IMR-90 (cell line): ENCODE measurements around the gene HMHB1. TPM values are rescaled to one million over a fixed set of nuclear protein-coding genes. Genes with fewer than 3 reads are reported as not detected.

Experiments
- ATAC-seq: fragments of 200-7000 bp; cut with Tn5 transposase; 2 replicates; pipeline ENCODE4 v1.9.1; 2020; ENCODE audit warnings: low read depth, mild to moderate bottlenecking, moderate library complexity
- BruUV-seq: library from RNA; stranded (reverse); fragments of 400-500 nt; replicated peaks from 2 replicates; lab custom pipeline; 2021; lab: Mats Ljungman, UMichigan
- CTCF ChIA-PET: fragments of 300-600 bp; formaldehyde crosslinking; extraction: SDS; loops from one replicate; lab custom pipeline; 2021; ENCODE audit warnings: antibody characterized with exemption; lab: Yijun Ruan, JAX
- POLR2A ChIA-PET: fragments of 300-600 bp; sonication (Branson Sonifier 250); formaldehyde crosslinking; loops from one replicate; lab custom pipeline; 2022; ENCODE audit warnings: antibody characterized with exemption; ENCODE audit not compliant: unreplicated experiment; lab: Charles Lee
- DNase-seq: peaks from one replicate; pipeline ENCODE4 v3.0.0; 2013
- H2AFZ ChIP-seq: replicated peaks from 2 replicates; pipeline ENCODE3; 2013; ENCODE audit warnings: low read length, mild to moderate bottlenecking; ENCODE audit not compliant: poor library complexity
- H2AK5ac ChIP-seq: 2 replicates; pipeline ENCODE4 v1.6.1; 2013; ENCODE audit warnings: low read depth, low read length, inconsistent platforms
- H2AK9ac ChIP-seq: replicated peaks from 2 replicates; pipeline ENCODE3; 2013; ENCODE audit warnings: mild to moderate bottlenecking, low read depth, low read length, moderate library complexity; ENCODE audit not compliant: poor library complexity
- H2BK120ac ChIP-seq: 2 replicates; pipeline ENCODE4 v1.6.1; 2013; ENCODE audit warnings: low read depth, low read length, inconsistent platforms
- H2BK15ac ChIP-seq: 3 replicates; pipeline ENCODE4 v1.6.1; 2013; ENCODE audit warnings: low read depth, low read length, inconsistent platforms
- H2BK20ac ChIP-seq: 2 replicates; pipeline ENCODE4 v1.6.1; 2013; ENCODE audit warnings: low read depth, mild to moderate bottlenecking, inconsistent platforms, low read length, moderate library complexity
- H2BK5ac ChIP-seq: 2 replicates; pipeline ENCODE4 v1.6.1; 2013; ENCODE audit warnings: mild to moderate bottlenecking, low read depth, low read length, inconsistent platforms; ENCODE audit not compliant: poor library complexity, severe bottlenecking
- H3K14ac ChIP-seq: replicated peaks from 2 replicates; pipeline ENCODE4 v1.6.1; 2013; ENCODE audit warnings: low read depth, low read length, inconsistent platforms
- H3K18ac ChIP-seq: 2 replicates; pipeline ENCODE4 v1.6.1; 2013; ENCODE audit warnings: low read depth, low read length, control low read depth
- H3K23ac ChIP-seq: 2 replicates; pipeline ENCODE4 v1.6.1; 2013; ENCODE audit warnings: low read depth, low read length, inconsistent platforms
- H3K27ac ChIP-seq: 2 replicates; pipeline ENCODE4 v1.5.1; 2013; ENCODE audit warnings: mild to moderate bottlenecking, control low read depth, low read length; ENCODE audit not compliant: insufficient read depth
- H3K27me3 ChIP-seq: 2 replicates; pipeline ENCODE4 v1.6.1; 2013; ENCODE audit warnings: low read length; ENCODE audit not compliant: control insufficient read depth, insufficient read depth
- H3K36me3 ChIP-seq: 2 replicates; pipeline ENCODE4 v1.6.1; 2013; ENCODE audit warnings: low read length, mixed read lengths; ENCODE audit not compliant: control insufficient read depth, insufficient read depth
- H3K4ac ChIP-seq: 2 replicates; pipeline ENCODE4 v1.6.1; 2013; ENCODE audit warnings: low read depth, low read length, inconsistent platforms
- H3K4me1 ChIP-seq: 2 replicates; pipeline ENCODE4 v1.6.1; 2013; ENCODE audit warnings: low read length, mixed read lengths; ENCODE audit not compliant: control insufficient read depth, insufficient read depth
- H3K4me2 ChIP-seq: 2 replicates; pipeline ENCODE4 v1.6.1; 2013; ENCODE audit warnings: low read depth, mild to moderate bottlenecking, control low read depth, low read length, moderate library complexity
- H3K4me3 ChIP-seq: 2 replicates; pipeline ENCODE4 v1.5.1; 2013; ENCODE audit warnings: low read depth, mild to moderate bottlenecking, control low read depth, low read length, moderate library complexity; ENCODE audit not compliant: insufficient read depth
- H3K56ac ChIP-seq: 2 replicates; pipeline ENCODE4 v1.6.1; 2013; ENCODE audit warnings: low read length, inconsistent platforms; ENCODE audit not compliant: insufficient read depth; ENCODE audit errors: extremely low read depth
- H3K79me1 ChIP-seq, 2 experiments: 2 replicates each; pipeline ENCODE4 v1.6.1; 2013; ENCODE audit warnings: low read length in 2 of 2, inconsistent platforms in 1 of 2, low read depth in 1 of 2
- H3K9ac ChIP-seq: 2 replicates; pipeline ENCODE4 v1.6.1; 2013; ENCODE audit warnings: low read depth, low read length, control low read depth
- H3K9me1 ChIP-seq: 2 replicates; pipeline ENCODE4 v1.6.1; 2013; ENCODE audit warnings: low read length, inconsistent platforms; ENCODE audit not compliant: insufficient read depth
- H3K9me3 ChIP-seq: 2 replicates; pipeline ENCODE4 v1.6.1; 2013; ENCODE audit warnings: low read length; ENCODE audit not compliant: control insufficient read depth, insufficient read depth
- H4K20me1 ChIP-seq: 2 replicates; pipeline ENCODE4 v1.6.1; 2013; ENCODE audit warnings: low read length, inconsistent platforms; ENCODE audit not compliant: insufficient read depth
- H4K5ac ChIP-seq: 2 replicates; pipeline ENCODE4 v1.6.1; 2013; ENCODE audit warnings: mild to moderate bottlenecking, low read depth, low read length, control low read depth
- H4K8ac ChIP-seq, 2 experiments: 2 replicates each; pipeline ENCODE4 v1.6.1; 2013; ENCODE audit warnings: low read depth in 2 of 2, low read length in 2 of 2, control low read depth in 1 of 2, inconsistent platforms in 1 of 2
- H4K91ac ChIP-seq: 2 replicates; pipeline ENCODE4 v1.6.1; 2013; ENCODE audit warnings: low read depth, low read length, inconsistent platforms; ENCODE audit not compliant: insufficient read depth
- BHLHE40 ChIP-seq: fragments of 150-350 bp; IDR thresholded peaks from 2 replicates; pipeline ENCODE4 v1.6.1; 2016; ENCODE audit warnings: mild to moderate bottlenecking, low read depth, low read length
- CEBPB ChIP-seq: IDR thresholded peaks from 2 replicates; pipeline ENCODE4 v1.6.1; 2012; ENCODE audit warnings: low read depth, low read length, improper control_type of control experiment
- CHD1 ChIP-seq: IDR thresholded peaks from 2 replicates; pipeline ENCODE4 v1.6.1; 2012; ENCODE audit warnings: low read depth, low read length, improper control_type of control experiment
- CTCF ChIP-seq: conservative IDR thresholded peaks from 2 replicates; pipeline ENCODE4 v1.5.1; 2012; ENCODE audit warnings: mild to moderate bottlenecking, low read depth, low read length, improper control_type of control experiment
- ELK1 ChIP-seq: fragments of 150-350 bp; IDR thresholded peaks from 2 replicates; pipeline ENCODE4 v1.6.1; 2016; ENCODE audit warnings: low read depth, mild to moderate bottlenecking, low read length, moderate library complexity, borderline replicate concordance
- FOS ChIP-seq: fragments of 150-350 bp; IDR thresholded peaks from 2 replicates; pipeline ENCODE4 v1.6.1; 2016; ENCODE audit warnings: low read depth, low read length
- MAFK ChIP-seq: IDR thresholded peaks from 2 replicates; pipeline ENCODE4 v1.6.1; 2012; ENCODE audit warnings: low read depth, low read length, improper control_type of control experiment
- MAZ ChIP-seq: IDR thresholded peaks from 2 replicates; pipeline ENCODE4 v1.6.1; 2012; ENCODE audit warnings: low read depth, mild to moderate bottlenecking, low read length, improper control_type of control experiment, moderate library complexity, borderline replicate concordance
- MXI1 ChIP-seq: IDR thresholded peaks from 2 replicates; pipeline ENCODE4 v1.6.1; 2012; ENCODE audit warnings: low read depth, mild to moderate bottlenecking, low read length, moderate library complexity, borderline replicate concordance
- NFE2L2 ChIP-seq: fragments of 150-350 bp; IDR thresholded peaks from 2 replicates; pipeline ENCODE4 v1.6.1; 2016; ENCODE audit warnings: low read depth, mild to moderate bottlenecking, low read length
- POLR2A ChIP-seq: IDR thresholded peaks from 2 replicates; pipeline ENCODE4 v1.6.1; 2012; ENCODE audit warnings: mild to moderate bottlenecking, low read depth, low read length
- RAD21 ChIP-seq: IDR thresholded peaks from 2 replicates; pipeline ENCODE4 v1.6.1; 2012; ENCODE audit warnings: low read length, improper control_type of control experiment
- RCOR1 ChIP-seq: IDR thresholded peaks from 2 replicates; pipeline ENCODE4 v1.6.1; 2012; ENCODE audit warnings: mild to moderate bottlenecking, low read length, improper control_type of control experiment; ENCODE audit not compliant: insufficient replicate concordance
- RFX5 ChIP-seq: IDR thresholded peaks from 2 replicates; pipeline ENCODE4 v1.8.0; 2012; ENCODE audit warnings: low read depth, mild to moderate bottlenecking, low read length, moderate library complexity
- SMC3 ChIP-seq: fragments of 150-350 bp; IDR thresholded peaks from 2 replicates; pipeline ENCODE4 v1.6.1; 2016; ENCODE audit warnings: low read depth, mild to moderate bottlenecking, antibody characterized with exemption, low read length, moderate library complexity
- USF2 ChIP-seq: fragments of 150-350 bp; IDR thresholded peaks from 2 replicates; pipeline ENCODE4 v1.6.1; 2017; ENCODE audit warnings: mild to moderate bottlenecking, antibody characterized with exemption, low read length, low read depth
- WGBS, 2 experiments: methylation state at CpG; one replicate each; pipeline versions ENCODE4 v1.1.5 to v1.1.7; 2013; ENCODE audit warnings: missing lambda C conversion rate in 2 of 2; ENCODE audit not compliant: insufficient read length in 1 of 2; ENCODE audit errors: extremely low coverage in 2 of 2; 5-methylcytosine and 5-hydroxymethylcytosine counted together
- dilution Hi-C: fragments of 300-500 bp; cut with HindIII; formaldehyde crosslinking; loops from one replicate; pipeline ENCODE4 v1.14.3; 2018; ENCODE audit warnings: low sequenced_read_pairs; ENCODE audit not compliant: unreplicated experiment
- in situ Hi-C: fragments of 300-500 bp; cut with MboI; formaldehyde crosslinking; loops from 3 replicates; pipeline ENCODE4 v1.14.3; 2019; ENCODE audit warnings: low sequenced_read_pairs, inconsistent platforms, mixed read lengths
- intact Hi-C: fragments of 100-400 bp; cut with micrococcal nuclease; formaldehyde crosslinking; loops from 2 replicates; pipeline ENCODE4 v1.10.0; 2022
- polyA plus RNA-seq, 3 experiments: library from polyadenylated mRNA; depleted of rRNA; stranded (reverse); fragments of >200 nt; gene quantifications; 2 replicates each; pipeline ENCODE4 v1.2.3, GENCODE V29; 2012; ENCODE audit warnings: low replicate concordance in 1 of 3
- total RNA-seq: library from RNA; depleted of rRNA; stranded (reverse); fragments of >200 nt; gene quantifications from 2 replicates; pipeline ENCODE4 v1.2.3, GENCODE V29; 2012

HMHB1 gene
- total and polyA plus RNA-seq, 2 of the 4 experiments (the other 2 are of a cell fraction): not detected

- no peak overlapping the region for H2AK5ac ChIP-seq
- H2BK120ac ChIP-seq: no peak overlapping the region
- POLR2A ChIA-PET: no interaction called here
- dilution Hi-C loops: no loop called here
- WGBS, 2 experiments: no CpG with 5 or more reads among the region's 2 CpGs
- no peak overlapping the region for H3K27ac ChIP-seq
- no peak for TF ChIP-seq USF2
- TF ChIP-seq CTCF: no peak
- no peak for TF ChIP-seq BHLHE40
- no peak for TF ChIP-seq MXI1
- TF ChIP-seq NFE2L2: no peak
- no peak for TF ChIP-seq CHD1
- TF ChIP-seq RFX5: no peak
- no peak for TF ChIP-seq POLR2A
- TF ChIP-seq MAZ: no peak
- no peak for TF ChIP-seq RAD21
- TF ChIP-seq CEBPB: no peak
- TF ChIP-seq ELK1: no peak
- no peak for TF ChIP-seq MAFK
- TF ChIP-seq FOS: no peak
- TF ChIP-seq RCOR1: no peak
- TF ChIP-seq SMC3: no peak
- no peak overlapping the region for H2AFZ ChIP-seq
- H4K5ac ChIP-seq: no peak overlapping the region
- CTCF ChIA-PET: no interaction called here
- no peaks in the 10 kb centered on the region for H3K27me3 ChIP-seq
- peaks cover 2% of the 10 kb centered on the region; the same call in 1 of the 2 replicates for H3K9me3 ChIP-seq
- no peak overlapping the region for H3K9ac ChIP-seq
- H3K4me3 ChIP-seq: no peak overlapping the region
- no peak overlapping the region for H3K23ac ChIP-seq
- H2BK20ac ChIP-seq: no peak overlapping the region
- H3K4me2 ChIP-seq: no peak overlapping the region
- no peak overlapping the region for H2AK9ac ChIP-seq
- BruUV-seq: no TSS peak
- no peaks in the 10 kb centered on the region for H4K20me1 ChIP-seq
- peaks cover 4% of the 10 kb centered on the region for H3K4me1 ChIP-seq
- in situ Hi-C loops: no loop called here
- DNase-seq (no peak), ATAC-seq (no peak)
- H3K14ac ChIP-seq: no peak overlapping the region
- H2BK5ac ChIP-seq: no peak overlapping the region
- intact Hi-C loops: no loop called here
- H3K9me1 ChIP-seq: no peaks in the 10 kb centered on the region
- no peak overlapping the region for H3K56ac ChIP-seq
- H3K4ac ChIP-seq: no peak overlapping the region
- H4K91ac ChIP-seq: no peak overlapping the region
- no peaks in the 10 kb centered on the region for H3K36me3 ChIP-seq
- H4K8ac ChIP-seq: no peak overlapping the region
- no peak overlapping the region for H3K18ac ChIP-seq
- no peak overlapping the region for H2BK15ac ChIP-seq
- H3K79me1 ChIP-seq: no peaks in the 10 kb centered on the region
Observed at GRCh38 chr5:143779506-143779905, 32.5 kb upstream of the HMHB1 start.
